ENCODE results near the gene DYRK2.

The DYRK2 gene

DNA sequence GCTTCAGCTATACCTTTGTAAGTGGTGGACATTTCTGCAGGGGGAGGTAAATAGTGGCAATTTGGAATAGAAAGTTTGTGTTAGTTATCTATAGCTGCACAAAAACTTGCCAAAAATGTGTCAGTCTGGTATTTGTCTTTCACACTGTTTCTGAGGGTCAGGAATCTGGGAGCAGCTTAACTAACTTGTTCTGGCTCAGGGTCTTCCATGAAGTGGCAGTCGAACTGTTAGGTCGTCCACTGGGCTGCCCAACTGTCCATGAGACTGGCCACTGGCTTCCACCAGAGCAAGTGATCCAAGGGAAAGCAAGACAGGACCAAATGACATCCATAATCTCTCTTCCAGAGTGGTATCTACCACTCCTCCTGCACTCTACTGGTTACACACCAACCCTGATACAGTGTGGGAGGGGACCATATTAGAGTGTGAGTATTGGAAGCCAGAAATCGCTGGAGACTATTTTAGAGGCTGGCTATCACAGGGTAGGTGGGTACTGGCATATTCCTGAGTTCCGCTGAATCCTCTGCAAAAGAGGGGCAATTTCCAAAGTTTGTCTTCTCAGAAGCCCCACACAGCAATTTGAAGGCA is 60.9 kb downstream of the DYRK2 start:
- DNase-seq: no peak

DNA sequence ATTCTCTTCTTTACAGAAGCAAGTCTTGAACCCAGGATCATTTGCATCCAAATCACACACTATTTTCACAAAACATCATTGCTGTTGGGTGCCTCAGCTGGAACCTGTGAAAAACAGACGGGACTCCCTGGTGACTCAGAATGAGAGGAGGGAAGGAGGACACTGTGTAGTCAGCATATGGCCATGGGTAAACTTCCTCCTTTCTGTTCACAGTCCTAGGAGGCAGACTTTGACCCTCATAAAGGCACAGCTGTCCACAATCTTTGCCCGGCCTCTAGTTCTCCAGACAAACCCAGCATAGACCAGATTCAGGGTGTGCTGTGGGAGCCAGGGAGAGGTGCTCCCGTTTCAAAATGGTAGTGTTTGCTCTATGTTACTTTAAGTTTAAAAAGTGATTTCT is 62.0 kb downstream of the DYRK2 start:
- DNase-seq: no peak

DNA sequence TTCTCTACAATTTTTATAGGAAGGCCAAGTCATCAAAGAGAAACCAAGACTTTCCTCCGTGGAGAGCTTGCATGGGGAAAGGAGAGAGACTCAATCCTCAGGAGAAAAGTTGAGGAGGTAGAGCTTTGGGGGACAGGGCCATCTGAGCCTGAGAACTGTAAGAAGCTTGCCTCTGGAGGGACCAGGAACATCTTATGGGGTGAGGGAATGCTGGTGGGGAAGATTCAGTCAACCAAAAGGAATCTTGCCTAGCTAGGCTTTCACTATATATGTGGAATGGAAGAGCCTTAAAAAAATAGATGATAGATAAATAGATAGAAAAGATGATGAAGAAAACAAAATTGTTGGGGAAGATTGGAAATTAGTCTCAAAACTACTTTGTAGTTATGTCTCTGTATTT is 63.5 kb downstream of the DYRK2 start:
- no peak for DNase-seq

DNA sequence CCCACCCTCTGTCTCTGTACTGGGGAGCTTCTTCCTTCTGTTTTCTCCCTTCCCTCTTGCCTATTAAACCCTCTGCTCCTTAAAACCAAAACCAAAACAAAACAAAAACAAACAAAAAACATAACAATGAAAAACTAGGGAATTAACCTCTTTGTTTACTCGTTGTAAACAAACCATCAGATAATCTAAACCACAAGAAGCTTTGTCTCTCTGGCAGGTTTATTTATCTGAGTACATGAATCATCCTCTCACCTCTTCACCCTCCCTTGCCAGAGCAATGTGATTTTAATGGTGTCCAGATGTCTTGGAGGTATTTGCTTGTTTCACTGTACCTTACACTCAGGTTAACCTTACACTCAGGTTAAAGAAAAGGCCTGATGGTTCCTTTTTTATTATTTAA is 66.1 kb downstream of the DYRK2 start:
- no peak for DNase-seq
